ENCODE results near the gene SLC41A3.

- TF ChIP-seq CTCF (IDR thresholded peaks at IDR 0.05 in 2 of 3, conservative IDR thresholded peaks at IDR 0.05 in 1 of 3; ENCODE audit: control insufficient read depth in 2 of 3, extremely low read depth in 1 of 3, insufficient read depth in 1 of 3, low read depth in 3 of 3, low read length in 3 of 3): no peak
- TF ChIP-seq REST (IDR thresholded peaks at IDR 0.05; ENCODE audit: low read depth, low read length): no peak
- TF ChIP-seq CBX3 (IDR thresholded peaks at IDR 0.05; ENCODE audit: borderline replicate concordance, low read depth): no peak
- TF ChIP-seq KDM1A (IDR thresholded peaks at IDR 0.05; ENCODE audit: borderline replicate concordance): no peak
- TF ChIP-seq, protein P1, sequence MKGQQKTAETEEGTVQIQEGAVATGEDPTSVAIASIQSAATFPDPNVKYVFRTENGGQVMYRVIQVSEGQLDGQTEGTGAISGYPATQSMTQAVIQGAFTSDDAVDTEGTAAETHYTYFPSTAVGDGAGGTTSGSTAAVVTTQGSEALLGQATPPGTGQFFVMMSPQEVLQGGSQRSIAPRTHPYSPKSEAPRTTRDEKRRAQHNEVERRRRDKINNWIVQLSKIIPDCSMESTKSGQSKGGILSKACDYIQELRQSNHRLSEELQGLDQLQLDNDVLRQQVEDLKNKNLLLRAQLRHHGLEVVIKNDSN (IDR thresholded peaks at IDR 0.05; ENCODE audit: borderline replicate concordance, extremely low read length, insufficient read depth, low read depth, low read length): no peak
- TF ChIP-seq BHLHE40 (IDR thresholded peaks at IDR 0.05; ENCODE audit: borderline replicate concordance in 1 of 2, low read depth in 2 of 2, low read length in 1 of 2): no peak
- no peak for TF ChIP-seq ZNF24 (IDR thresholded peaks at IDR 0.05)
- TF ChIP-seq CHD2 (IDR thresholded peaks at IDR 0.05; ENCODE audit: borderline replicate concordance, low read depth, low read length): no peak
- no peak for TF ChIP-seq POLR2A (IDR thresholded peaks at IDR 0.05; ENCODE audit: low read depth, low read length)
- no peak for TF ChIP-seq USF2 (IDR thresholded peaks at IDR 0.05; ENCODE audit: borderline replicate concordance, low read depth, low read length)
- no peak for TF ChIP-seq MLLT1 (IDR thresholded peaks at IDR 0.05)
- TF ChIP-seq RAD21 (IDR thresholded peaks at IDR 0.05; ENCODE audit: insufficient read depth, low read depth, low read length): no peak
- TF ChIP-seq, protein P2, sequence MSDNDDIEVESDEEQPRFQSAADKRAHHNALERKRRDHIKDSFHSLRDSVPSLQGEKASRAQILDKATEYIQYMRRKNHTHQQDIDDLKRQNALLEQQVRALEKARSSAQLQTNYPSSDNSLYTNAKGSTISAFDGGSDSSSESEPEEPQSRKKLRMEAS (IDR thresholded peaks at IDR 0.05; ENCODE audit: low read depth, low read length): no peak
- TF ChIP-seq, protein P3, sequence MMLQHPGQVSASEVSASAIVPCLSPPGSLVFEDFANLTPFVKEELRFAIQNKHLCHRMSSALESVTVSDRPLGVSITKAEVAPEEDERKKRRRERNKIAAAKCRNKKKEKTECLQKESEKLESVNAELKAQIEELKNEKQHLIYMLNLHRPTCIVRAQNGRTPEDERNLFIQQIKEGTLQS (IDR thresholded peaks at IDR 0.05; ENCODE audit: borderline replicate concordance, extremely low read depth, low read depth, low read length): no peak
Observed at GRCh38 chr3:126087552-126088175, 3.7 kb upstream of the SLC41A3 start.
